Fibroblast of peridontal ligament (primary cell): ENCODE results near the gene SPACA6.
A peak's percentile ranks its signal among the peaks of the same experiment; 100 is the strongest.
"Not testable (repeated sequence)": the region's sequence is repeated elsewhere in the genome, so short reads cannot be mapped to it uniquely, and the experiment has no call there.

Experiments
- DNase-seq: peaks from one replicate; pipeline ENCODE4 v3.0.0-alpha.2; 2010; ENCODE audit errors: extremely low read depth

SPACA6 gene

GRCh38 chr19:51733742-51734522 lies 40.8 kb downstream of the SPACA6 start:
- no peak for DNase-seq

GRCh38 chr19:51735759-51736449 lies 42.8 kb downstream of the SPACA6 start:
- DNase-seq, result peak; percentile 62

- DNase-seq, result no peak
These were observed 44.3 kb downstream of the SPACA6 start for GRCh38 chr19:51737389-51737788.

- no peak for DNase-seq
These were observed 44.8 kb downstream of the SPACA6 start for GRCh38 chr19:51737924-51738323.

GRCh38 chr19:51738523-51738922 lies 45.4 kb downstream of the SPACA6 start:
- DNase-seq, result not testable (repeated sequence)

GRCh38 chr19:51739466-51740213 lies 46.5 kb downstream of the SPACA6 start:
- no peak for DNase-seq

- no peak for DNase-seq
These were observed 47.2 kb downstream of the SPACA6 start for GRCh38 chr19:51740356-51740755.

- peak; percentile 16 for DNase-seq
These were observed 49.7 kb downstream of the SPACA6 start for GRCh38 chr19:51742789-51743188.

- DNase-seq, result peak; percentile 13
These were observed 50.3 kb downstream of the SPACA6 start for GRCh38 chr19:51743405-51743804.

- DNase-seq, result no peak
These were observed 53.6 kb downstream of the SPACA6 start for GRCh38 chr19:51746731-51747130.

- peak; percentile 27 for DNase-seq
These were observed 56.8 kb downstream of the SPACA6 start for GRCh38 chr19:51749979-51750378.

GRCh38 chr19:51750400-51751094 lies 57.4 kb downstream of the SPACA6 start:
- peak; percentile 14 for DNase-seq

GRCh38 chr19:51751655-51752054 lies 58.5 kb downstream of the SPACA6 start, which contains the start of gene FPR1:
TSS of gene FPR1 (minus strand) at chr19:51751878. CDS start at chr19:51746994, 4,884 bp downstream.
- DNase-seq, result peak; percentile 20

GRCh38 chr19:51754109-51754508 lies 61.0 kb downstream of the SPACA6 start:
- DNase-seq, result no peak

GRCh38 chr19:51754770-51755169 lies 61.6 kb downstream of the SPACA6 start:
- DNase-seq, result no peak
